MM.1S (cell line): ENCODE measurements around the gene LTBR.

Experiments
- DNase-seq: peaks from one replicate; pipeline ENCODE4 v3.0.0-alpha.2; 2015
- H2AFZ ChIP-seq: fragments of 300-600 bp; sonication (generic); 2 replicates; pipeline ENCODE4 v1.6.0; 2016; ENCODE audit warnings: antibody characterized with exemption, low read length
- H3F3A ChIP-seq: fragments of 300-600 bp; sonication (generic); 2 replicates; pipeline ENCODE4 v1.6.1; 2016; ENCODE audit warnings: mild to moderate bottlenecking, antibody characterized with exemption, low read length, moderate library complexity, mixed read lengths; ENCODE audit not compliant: insufficient read depth
- H3K27ac ChIP-seq: fragments of 300-600 bp; sonication (generic); 2 replicates; pipeline ENCODE4 v1.5.1; 2016; ENCODE audit warnings: mild to moderate bottlenecking, low read length
- H3K27me3 ChIP-seq: fragments of 300-600 bp; sonication (generic); replicated peaks from 2 replicates; pipeline ENCODE4 v1.6.0; 2016; ENCODE audit warnings: low read length; ENCODE audit not compliant: insufficient read depth
- H3K36me3 ChIP-seq: fragments of 300-600 bp; sonication (generic); replicated peaks from 2 replicates; pipeline ENCODE4 v1.6.1; 2016; ENCODE audit warnings: mild to moderate bottlenecking, low read length, mixed read lengths; ENCODE audit not compliant: insufficient read depth
- H3K4me1 ChIP-seq: fragments of 300-600 bp; sonication (generic); 2 replicates; pipeline ENCODE4 v1.6.1; 2016; ENCODE audit warnings: low read length, mixed read lengths
- H3K4me2 ChIP-seq: fragments of 300-600 bp; sonication (generic); 2 replicates; pipeline ENCODE4 v1.6.0; 2016; ENCODE audit warnings: low read depth, low read length
- H3K4me3 ChIP-seq: fragments of 300-600 bp; sonication (generic); 2 replicates; pipeline ENCODE4 v1.5.1; 2016; ENCODE audit warnings: low read length, mixed read lengths
- H3K79me2 ChIP-seq: fragments of 300-600 bp; sonication (generic); 2 replicates; pipeline ENCODE4 v1.6.1; 2016; ENCODE audit warnings: mixed run types, low read length, mixed read lengths
- H3K9ac ChIP-seq: fragments of 300-600 bp; sonication (generic); 2 replicates; pipeline ENCODE4 v1.6.1; 2016; ENCODE audit warnings: low read length, mixed read lengths
- H3K9me2 ChIP-seq: fragments of 300-600 bp; sonication (generic); replicated peaks from 2 replicates; pipeline ENCODE4 v1.6.1; 2016; ENCODE audit warnings: mild to moderate bottlenecking, low read length, mixed read lengths; ENCODE audit not compliant: insufficient read depth
- H3K9me3 ChIP-seq: fragments of 300-600 bp; sonication (generic); replicated peaks from 2 replicates; pipeline ENCODE4 v1.6.1; 2016; ENCODE audit warnings: mild to moderate bottlenecking, low read length, mixed read lengths; ENCODE audit not compliant: insufficient read depth
- H4K20me1 ChIP-seq: fragments of 300-600 bp; sonication (generic); 2 replicates; pipeline ENCODE4 v1.6.1; 2016; ENCODE audit warnings: mild to moderate bottlenecking, low read length, moderate library complexity, mixed read lengths; ENCODE audit not compliant: insufficient read depth
- CTCF ChIP-seq: fragments of 300-600 bp; sonication (generic); IDR thresholded peaks from 2 replicates; pipeline ENCODE4 v1.5.1; 2016; ENCODE audit warnings: antibody characterized with exemption, low read length, mixed read lengths
- EZH2 ChIP-seq: fragments of 300-600 bp; sonication (generic); optimal IDR thresholded peaks from 2 replicates; pipeline ENCODE3; 2017; ENCODE audit warnings: low read depth, mild to moderate bottlenecking, antibody characterized with exemption, low read length, mixed read lengths
- EZH2phosphoT487 ChIP-seq: fragments of 300-600 bp; sonication (generic); IDR thresholded peaks from 2 replicates; pipeline ENCODE4 v1.6.1; 2018; ENCODE audit warnings: antibody characterized with exemption, low read length

LTBR gene

GRCh38 chr12:6392504-6392903, 8.5 kb downstream of the LTBR start:
- no peaks in the 10 kb centered on the region for H3K27me3 ChIP-seq
- no peak for TF ChIP-seq CTCF
- no peak for TF ChIP-seq EZH2
- TF ChIP-seq EZH2phosphoT487 = no peak
- H3K4me1 ChIP-seq = no peaks in the 10 kb centered on the region
- DNase-seq = no peak
- H2AFZ ChIP-seq = no peak overlapping the region
- H3K9me2 ChIP-seq = no peaks in the 10 kb centered on the region
- H3F3A ChIP-seq = no peaks in the 10 kb centered on the region
- no peak overlapping the region for H3K4me3 ChIP-seq
- H4K20me1 ChIP-seq = no peaks in the 10 kb centered on the region
- no peaks in the 10 kb centered on the region for H3K9me3 ChIP-seq
- no peak overlapping the region for H3K4me2 ChIP-seq
- H3K9ac ChIP-seq = no peak overlapping the region
- no peak overlapping the region for H3K27ac ChIP-seq
- no peaks in the 10 kb centered on the region for H3K36me3 ChIP-seq
- H3K79me2 ChIP-seq = no peaks in the 10 kb centered on the region

- Histone ChIP-seq H3K9me2 (no peaks in the 10 kb centered on the region), H3K27me3 (no peaks in the 10 kb centered on the region), H3F3A (no peaks in the 10 kb centered on the region), H3K4me2 (no peak overlapping the region), H3K79me2 (no peaks in the 10 kb centered on the region), H3K9me3 (no peaks in the 10 kb centered on the region), H3K36me3 (no peaks in the 10 kb centered on the region), H3K4me1 (no peaks in the 10 kb centered on the region), H3K9ac (no peak overlapping the region), H4K20me1 (no peaks in the 10 kb centered on the region), H3K4me3 (no peak overlapping the region), H2AFZ (no peak overlapping the region), H3K27ac (no peak overlapping the region)
- TF ChIP-seq CTCF = no peak
- TF ChIP-seq EZH2 = no peak
- no peak for TF ChIP-seq EZH2phosphoT487
- DNase-seq = no peak
These were observed 9.1 kb downstream of the LTBR start for GRCh38 chr12:6393109-6393508.

DNA sequence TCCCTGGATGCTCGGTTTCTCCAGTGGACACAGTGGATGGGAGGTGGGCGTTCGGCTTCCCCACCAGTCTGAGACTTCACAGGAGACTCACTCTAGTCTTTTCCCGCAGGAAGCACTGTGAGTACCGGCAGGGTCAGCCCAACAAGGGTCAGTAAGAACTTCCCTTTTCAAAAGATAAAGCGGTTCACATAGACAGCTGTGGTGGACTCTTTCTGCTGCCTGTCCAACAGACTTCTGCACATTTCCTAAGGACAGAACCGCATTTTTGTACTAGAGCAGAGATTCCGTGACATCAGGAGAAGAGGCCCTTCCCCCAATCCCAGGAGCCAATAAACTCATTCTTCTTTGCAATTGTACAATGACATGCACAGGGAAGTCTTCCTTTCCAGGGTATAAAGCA, 10.4 kb downstream of the LTBR start:
- TF ChIP-seq CTCF (no peak), EZH2phosphoT487 (no peak), EZH2 (no peak)
- H3K4me3 ChIP-seq = no peak overlapping the region
- H3K9ac ChIP-seq = no peak overlapping the region
- no peaks in the 10 kb centered on the region for H3K36me3 ChIP-seq
- DNase-seq = no peak
- H4K20me1 ChIP-seq = no peaks in the 10 kb centered on the region
- no peak overlapping the region for H3K27ac ChIP-seq
- no peaks in the 10 kb centered on the region for H3F3A ChIP-seq
- H3K4me1 ChIP-seq = no peaks in the 10 kb centered on the region
- H3K79me2 ChIP-seq = no peaks in the 10 kb centered on the region
- H3K4me2 ChIP-seq = no peak overlapping the region
- no peaks in the 10 kb centered on the region for H3K27me3 ChIP-seq
- H3K9me2 ChIP-seq = no peaks in the 10 kb centered on the region
- H3K9me3 ChIP-seq = no peaks in the 10 kb centered on the region
- no peak overlapping the region for H2AFZ ChIP-seq
